ENCODE data around the gene EFNA2. TPM values are rescaled to one million over a fixed set of nuclear protein-coding genes. Genes with fewer than 3 reads are reported as not detected.

EFNA2 gene
- total RNA-seq, 3 donors from 2014 or later (not counting 1 experiment from before 2014, with no cell fraction given): not detected

- Mint-ChIP-seq H3K36me3 (peaks cover 7% of the 10 kb centered on the region), H3K27me3 (ENCODE audit: low read depth in 2 of 2) (no peaks in the 10 kb centered on the region), H3K27ac (peak overlapping the region; percentile 88 to 94), H3K9me3 (no peaks in the 10 kb centered on the region), H3K4me1 (peaks cover 57 to 69% of the 10 kb centered on the region in 2 donors), H3K4me3 (peak overlapping the region; percentile 94)
- WGBS (ENCODE audit: insufficient coverage): 74% methylated on average over 26 of the region's 26 CpGs
- H3K36me3 ChIP-seq (ENCODE audit: control insufficient read depth, insufficient read depth, low read length): peaks cover 48% of the 10 kb centered on the region
- H3K4me1 ChIP-seq (ENCODE audit: control insufficient read depth, insufficient read depth, low read length): peaks cover 79% of the 10 kb centered on the region
- no peaks in the 10 kb centered on the region for H3K27me3 ChIP-seq (ENCODE audit: control insufficient read depth, insufficient read depth, low read length)
- no peaks in the 10 kb centered on the region for H3K9me3 ChIP-seq (ENCODE audit: control insufficient read depth, insufficient read depth, low read length)
- ATAC-seq: no peak
- intact Hi-C loops (cut with micrococcal nuclease): loop anchor here (10.0 kb wide), 1 partner anchor 224 kb away; the partner anchor contains the start of genes PCSK4 and REEP6
- TF ChIP-seq CTCF (IDR thresholded peaks at IDR 0.05): no peak
- DNase-seq: peak in 1 of 2 donors; percentile 34
- no peak overlapping the region for H3K4me3 ChIP-seq (ENCODE audit: low read length)
- peak overlapping the region; percentile 22 for H3K27ac ChIP-seq (ENCODE audit: low read length)
Measured at GRCh38 chr19:1270854-1271527, 14.7 kb upstream of the EFNA2 start.

- Histone ChIP-seq H3K4me1 (ENCODE audit: control insufficient read depth, insufficient read depth, low read length) (peaks cover 84% of the 10 kb centered on the region), H3K36me3 (ENCODE audit: control insufficient read depth, insufficient read depth, low read length) (peaks cover 48% of the 10 kb centered on the region), H3K27ac (ENCODE audit: low read length) (no peak overlapping the region), H3K4me3 (ENCODE audit: low read length) (no peak overlapping the region), H3K9me3 (ENCODE audit: control insufficient read depth, insufficient read depth, low read length) (no peaks in the 10 kb centered on the region), H3K27me3 (ENCODE audit: control insufficient read depth, insufficient read depth, low read length) (no peaks in the 10 kb centered on the region)
- no peaks in the 10 kb centered on the region for H3K9me3 Mint-ChIP-seq
- H3K36me3 Mint-ChIP-seq: peaks cover 7% of the 10 kb centered on the region
- intact Hi-C loops (cut with micrococcal nuclease): loop anchor here (10.0 kb wide), 1 partner anchor 223 kb away; the partner anchor contains the start of genes PCSK4 and REEP6
- peak overlapping the region; percentile 94 for H3K4me3 Mint-ChIP-seq
- H3K27me3 Mint-ChIP-seq (ENCODE audit: low read depth in 2 of 2): no peaks in the 10 kb centered on the region
- peak overlapping the region; percentile 88 to 94 for H3K27ac Mint-ChIP-seq
- ATAC-seq (no peak), DNase-seq (peak in 1 of 2 donors; percentile 25)
- peaks cover 57 to 75% of the 10 kb centered on the region in 2 donors for H3K4me1 Mint-ChIP-seq
- no peak for TF ChIP-seq CTCF (IDR thresholded peaks at IDR 0.05)
- 87% methylated on average over 37 of the region's 37 CpGs for WGBS (ENCODE audit: insufficient coverage)
Measured at GRCh38 chr19:1271528-1272422, 13.9 kb upstream of the EFNA2 start.

GRCh38 chr19:1272423-1273262 is 13.0 kb upstream of the EFNA2 start:
- peaks cover 79% of the 10 kb centered on the region for H3K4me1 ChIP-seq (ENCODE audit: control insufficient read depth, insufficient read depth, low read length)
- H3K27me3 ChIP-seq (ENCODE audit: control insufficient read depth, insufficient read depth, low read length): no peaks in the 10 kb centered on the region
- H3K27me3 Mint-ChIP-seq (ENCODE audit: low read depth in 2 of 2): no peaks in the 10 kb centered on the region
- peaks cover 48% of the 10 kb centered on the region for H3K36me3 ChIP-seq (ENCODE audit: control insufficient read depth, insufficient read depth, low read length)
- no peak overlapping the region for H3K27ac ChIP-seq (ENCODE audit: low read length)
- no peaks in the 10 kb centered on the region for H3K9me3 Mint-ChIP-seq
- ATAC-seq (no peak), DNase-seq (peak in 1 of 2 donors; percentile 34)
- peaks cover 7% of the 10 kb centered on the region for H3K36me3 Mint-ChIP-seq
- H3K4me1 Mint-ChIP-seq: peaks cover 51 to 70% of the 10 kb centered on the region in 2 donors
- intact Hi-C loops (cut with micrococcal nuclease): loop anchor here (10.0 kb wide), 1 partner anchor 222 kb away; the partner anchor contains the start of genes PCSK4 and REEP6
- WGBS (ENCODE audit: insufficient coverage): 78% methylated on average over 33 of the region's 33 CpGs
- H3K27ac Mint-ChIP-seq: peak overlapping the region; percentile 88 to 94
- no peak overlapping the region for H3K4me3 ChIP-seq (ENCODE audit: low read length)
- no peaks in the 10 kb centered on the region for H3K9me3 ChIP-seq (ENCODE audit: control insufficient read depth, insufficient read depth, low read length)
- H3K4me3 Mint-ChIP-seq: peak overlapping the region; percentile 60
- TF ChIP-seq CTCF (IDR thresholded peaks at IDR 0.05): no peak

Measured in natural killer cell (primary cell).